ENCODE results near the gene FAM135A.
A peak's percentile ranks its signal among the peaks of the same experiment; 100 is the strongest.

The FAM135A gene

DNA sequence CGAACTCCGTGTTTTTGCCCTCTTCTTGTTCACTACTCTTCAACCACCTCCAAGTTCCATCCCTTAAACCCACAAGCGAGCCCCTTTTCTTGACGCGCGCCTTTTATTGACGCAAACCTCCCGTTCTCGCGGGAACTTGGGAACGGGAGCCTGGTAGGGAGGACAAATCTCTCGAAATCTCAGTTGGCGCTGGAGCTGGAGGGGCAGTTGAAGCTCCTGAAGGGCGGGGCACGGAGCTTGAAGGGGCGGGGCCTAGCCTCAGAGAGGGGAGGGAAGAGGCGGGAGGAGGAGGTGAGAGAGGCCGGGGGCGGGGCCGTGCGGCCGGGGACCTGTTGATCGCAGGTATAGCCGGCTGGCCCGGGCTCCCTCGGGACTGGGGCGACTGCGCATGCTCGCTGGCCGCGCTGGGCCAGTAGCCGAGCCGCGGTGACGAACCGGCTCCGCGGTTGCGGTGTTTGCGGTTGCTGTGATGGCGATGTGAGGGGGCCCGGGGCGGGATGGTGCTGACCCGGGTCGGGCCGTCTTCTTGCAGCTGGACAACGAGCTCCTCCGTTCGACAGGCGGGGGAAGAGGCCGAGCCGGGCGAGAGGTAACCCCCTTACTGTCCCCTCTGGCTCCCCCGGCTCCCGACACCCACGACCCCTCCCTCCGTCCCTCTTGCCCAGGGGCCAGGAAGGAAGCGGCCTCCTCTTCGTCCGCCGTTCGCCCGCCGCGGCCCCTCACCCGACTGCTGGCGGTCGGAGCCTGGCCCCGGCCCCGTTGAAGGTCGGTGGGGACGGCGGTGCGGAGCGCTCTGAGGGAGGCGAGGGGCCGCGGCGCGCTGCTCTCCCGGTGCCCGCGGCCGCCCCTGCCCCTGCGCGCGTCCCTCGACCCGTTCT is at the start of gene FAM135A:
Gene FAM135A, plus strand, starts transcription at position 395 of the 878 bp plus-strand sequence. CDS start 14,835 bp downstream, outside the sequence.
- DNase-seq: peak; percentile 98

- no peak for DNase-seq
Measured at GRCh38 chr6:70363741-70364493, 49.4 kb upstream of the FAM135A start.

DNA sequence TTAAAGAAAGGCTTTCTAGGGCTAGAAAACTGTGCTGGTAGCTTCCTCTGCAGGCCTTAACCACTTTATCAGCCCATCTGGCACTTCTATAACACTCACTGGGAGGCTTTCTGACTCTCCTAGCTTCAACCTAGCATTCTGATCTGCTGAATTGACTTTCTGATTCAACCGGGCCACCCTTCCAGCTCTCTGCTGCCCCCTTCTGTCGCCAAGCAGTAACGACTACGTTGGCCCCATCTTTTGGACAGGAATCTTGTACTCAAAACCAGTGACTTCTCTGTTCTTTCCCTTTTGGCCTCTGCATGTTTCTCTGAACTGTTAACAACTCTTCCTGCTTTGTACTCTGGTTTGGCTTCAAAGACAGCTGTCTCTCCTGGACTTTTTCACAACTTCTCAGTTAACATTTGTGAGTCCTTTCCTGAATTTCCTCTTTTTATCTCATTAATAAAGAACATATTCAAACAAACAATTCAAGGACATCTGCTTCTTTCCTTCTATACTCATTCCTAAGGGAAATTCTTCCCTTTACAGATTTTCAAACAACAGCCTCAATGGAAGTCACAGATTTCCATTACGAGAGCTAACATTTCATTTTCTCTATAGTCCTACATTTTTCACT is 43.9 kb upstream of the FAM135A start:
- DNase-seq: peak; percentile 81

GRCh38 chr6:70370496-70370895 is 42.8 kb upstream of the FAM135A start:
- DNase-seq: no peak

DNA sequence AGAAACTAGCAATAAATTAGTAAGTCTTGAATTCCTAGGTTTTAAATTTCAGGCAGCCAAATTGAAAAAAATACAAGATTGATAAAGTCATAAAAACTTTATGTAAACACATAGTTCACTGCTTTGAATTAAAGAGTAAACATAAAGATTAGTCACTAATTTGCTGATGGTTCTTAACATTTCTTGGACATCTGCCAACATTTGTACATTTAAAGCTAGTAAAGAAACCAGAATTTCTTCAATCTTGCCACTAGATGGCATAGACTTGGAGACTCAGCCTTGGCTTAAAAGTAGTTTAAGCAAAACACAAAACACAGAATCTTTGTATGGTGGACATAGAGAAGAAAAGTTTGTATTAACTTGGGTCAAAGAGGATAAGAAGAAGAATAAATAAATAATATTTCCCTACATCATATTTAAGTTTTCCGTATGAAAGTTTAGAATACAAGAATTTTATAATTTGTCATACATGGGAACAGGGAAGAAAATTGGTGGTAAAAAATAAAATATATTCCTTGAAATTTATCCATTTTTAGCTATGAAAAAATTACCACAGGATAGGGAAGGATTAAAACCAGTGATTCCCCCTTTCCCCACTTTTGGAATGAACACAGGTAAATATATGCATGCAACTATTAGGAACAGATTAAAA is 41.7 kb upstream of the FAM135A start:
- no peak for DNase-seq

DNA sequence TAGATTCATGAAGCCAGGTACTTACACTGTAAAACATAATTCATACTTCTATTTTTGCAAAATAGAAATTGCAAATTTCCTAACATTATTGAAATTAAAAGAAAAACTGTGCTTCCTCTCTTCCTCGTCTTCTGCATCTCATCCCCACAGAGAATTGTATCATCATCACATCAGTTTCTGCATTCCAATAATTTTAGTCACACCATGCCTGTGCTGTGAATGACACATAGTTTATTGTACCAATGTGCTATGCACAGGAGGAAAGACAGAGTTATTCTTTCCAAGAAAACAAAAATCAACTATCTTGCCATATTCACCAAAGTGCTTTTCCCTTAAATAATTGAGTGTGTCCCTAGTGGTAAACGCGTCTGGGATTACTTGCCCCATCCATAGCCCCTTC is 38.1 kb upstream of the FAM135A start:
- no peak for DNase-seq

DNA sequence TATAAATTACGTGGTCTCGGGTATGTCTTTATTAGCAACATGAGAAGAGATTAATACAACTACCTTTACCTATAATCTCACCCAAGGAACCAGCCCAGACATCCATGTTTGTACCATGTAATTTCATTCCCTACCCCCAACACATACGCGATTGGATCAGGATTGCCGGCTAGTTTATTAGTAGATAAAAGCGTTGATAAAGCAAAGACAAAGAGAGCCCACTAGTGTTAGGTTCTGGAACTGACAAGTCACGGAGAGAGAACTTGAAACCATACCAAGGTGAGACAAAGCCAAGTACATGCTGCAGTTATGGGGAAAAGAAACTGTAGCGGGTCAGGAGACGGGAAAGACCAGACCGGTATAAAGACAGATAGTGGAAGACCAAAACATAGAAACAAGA is 37.4 kb upstream of the FAM135A start:
- DNase-seq: no peak

GRCh38 chr6:70376628-70377027 is 36.7 kb upstream of the FAM135A start:
- no peak for DNase-seq

GRCh38 chr6:70377372-70377771 is 35.9 kb upstream of the FAM135A start:
- no peak for DNase-seq

GRCh38 chr6:70379473-70380013 is 33.8 kb upstream of the FAM135A start:
- DNase-seq: no peak

GRCh38 chr6:70380252-70380651 is 33.1 kb upstream of the FAM135A start:
- DNase-seq: no peak

- no peak for DNase-seq
Measured at GRCh38 chr6:70380771-70381416, 32.4 kb upstream of the FAM135A start.

DNA sequence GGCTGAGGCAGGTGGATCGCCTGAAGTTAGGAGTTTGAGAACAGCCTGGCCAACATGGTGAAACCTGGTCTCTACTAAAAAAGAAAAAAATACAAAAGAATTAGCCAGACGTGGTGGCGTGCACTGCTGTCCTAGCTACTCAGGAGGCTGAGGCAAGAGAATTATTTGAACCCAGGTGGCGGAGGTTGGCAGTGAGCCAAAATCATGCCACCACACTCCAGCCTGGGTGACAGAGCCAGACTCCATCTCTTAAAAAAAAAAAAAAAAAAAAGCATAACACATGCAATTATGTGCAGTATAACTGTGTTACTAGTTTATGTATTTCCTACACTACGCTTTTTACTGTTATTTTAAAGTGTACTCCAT is 31.9 kb upstream of the FAM135A start:
- DNase-seq: no peak

DNA sequence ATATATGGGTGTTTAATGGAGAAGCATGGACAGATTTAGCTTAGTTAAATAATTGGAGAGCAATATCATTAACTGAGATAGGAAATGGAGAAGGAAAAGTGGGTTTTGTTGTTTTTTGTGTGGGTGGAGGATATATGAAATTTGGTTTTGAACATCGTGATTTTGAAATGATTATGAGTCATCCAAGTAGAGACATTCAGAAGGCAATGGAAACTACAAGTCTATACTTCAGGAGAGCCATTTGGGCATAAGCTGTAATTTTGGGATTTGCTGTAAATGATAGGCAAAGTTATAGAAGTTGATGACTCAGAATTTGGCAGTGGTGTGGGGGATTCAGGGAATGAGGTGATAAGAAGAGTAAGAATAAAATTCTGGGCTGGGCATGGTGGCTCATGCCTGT is 27.4 kb upstream of the FAM135A start:
- no peak for DNase-seq

DNA sequence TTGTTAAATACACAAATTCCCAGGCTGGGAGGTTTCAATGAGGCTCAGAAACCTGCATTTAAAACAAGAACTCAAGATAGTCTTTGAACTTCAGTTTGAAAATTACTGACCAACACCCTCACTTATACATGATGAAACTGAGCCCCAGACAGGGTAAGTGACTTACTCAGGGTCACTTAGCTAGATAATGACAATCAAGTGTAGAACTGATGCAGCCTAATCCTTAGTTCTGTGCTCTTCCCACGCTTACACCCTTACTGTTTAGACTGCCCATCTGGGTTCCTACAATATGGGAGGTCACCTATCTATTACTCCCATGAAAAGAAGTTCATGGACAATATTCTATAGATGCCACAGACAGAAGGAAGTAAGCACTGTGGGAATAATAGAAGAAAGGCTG is 24.5 kb upstream of the FAM135A start:
- no peak for DNase-seq

GRCh38 chr6:70389261-70389660 is 24.0 kb upstream of the FAM135A start:
- DNase-seq: no peak

DNA sequence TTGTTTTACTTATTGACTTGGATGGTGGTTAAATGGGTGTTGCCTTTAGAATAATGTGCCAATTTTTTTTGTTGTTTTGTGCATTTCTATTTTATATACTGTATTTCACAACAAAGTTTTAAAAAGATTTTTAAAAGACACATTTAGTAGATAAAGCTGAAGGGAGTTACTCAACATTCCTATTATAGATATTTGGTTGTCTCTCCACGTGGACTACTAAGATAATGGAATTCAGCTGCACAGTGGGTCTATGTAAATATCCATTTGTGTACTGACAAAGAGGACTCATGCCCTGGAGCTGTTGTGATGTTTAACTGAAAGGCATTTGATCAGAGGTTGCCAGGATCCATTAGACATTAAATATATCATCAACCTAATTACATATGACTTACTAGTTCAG is 23.2 kb upstream of the FAM135A start:
- no peak for DNase-seq

DNA sequence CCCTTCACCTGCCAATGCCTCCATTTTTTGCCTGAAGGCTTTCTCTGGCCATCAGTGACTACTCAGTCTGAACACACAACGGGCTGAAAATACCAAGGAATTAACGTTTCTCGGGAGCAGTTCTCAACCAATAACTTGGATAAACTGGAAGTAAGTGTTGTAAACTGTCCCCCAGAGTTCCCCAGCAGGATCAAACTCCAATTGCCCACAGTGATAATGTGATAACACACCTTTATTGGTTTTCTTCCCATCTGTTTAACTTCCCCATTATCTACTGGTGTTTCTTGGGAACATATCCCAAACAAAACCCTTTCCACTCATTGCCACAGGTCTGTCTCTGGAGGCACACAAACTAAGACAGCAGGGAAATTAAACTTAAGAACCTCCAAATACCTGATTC is 21.8 kb upstream of the FAM135A start:
- DNase-seq: no peak

GRCh38 chr6:70394518-70395300 is 18.6 kb upstream of the FAM135A start:
- DNase-seq: no peak

- no peak for DNase-seq
Measured at GRCh38 chr6:70395301-70395672, 18.0 kb upstream of the FAM135A start.

- DNase-seq: no peak
Measured at GRCh38 chr6:70396163-70396562, 17.1 kb upstream of the FAM135A start.
